Dedifferentiated amniotic fluid mesenchymal stem cell (primary cell): ENCODE data around the gene NDOR1.

Source experiments
- DNase-seq: peaks from one replicate; pipeline ENCODE4 v3.0.0-alpha.2; 2016; ENCODE audit errors: extremely low spot score

NDOR1 gene

GRCh38 chr9:137205126-137206069, at the start of gene NDOR1, which contains the start of gene TMEM203:
Gene NDOR1, plus strand, starts transcription at chr9:137205700. Its CDS starts 78 bp downstream, at chr9:137205778.
Gene TMEM203, minus strand, starts transcription at chr9:137205648. Its CDS starts 234 bp downstream, at chr9:137205414.
- DNase-seq, result peak; percentile 86

- no peak for DNase-seq
Observed at GRCh38 chr9:137156567-137157375, 48.7 kb upstream of the NDOR1 start.

- no peak for DNase-seq
Observed at GRCh38 chr9:137157618-137158415, 47.7 kb upstream of the NDOR1 start.

- no peak for DNase-seq
Observed at GRCh38 chr9:137158625-137159024, 46.9 kb upstream of the NDOR1 start.

GRCh38 chr9:137159105-137160053, 46.1 kb upstream of the NDOR1 start:
- DNase-seq, result no peak

GRCh38 chr9:137160054-137160425, 45.5 kb upstream of the NDOR1 start:
- no peak for DNase-seq

GRCh38 chr9:137160716-137161557, 44.6 kb upstream of the NDOR1 start:
- DNase-seq, result no peak

- DNase-seq, result no peak
Observed at GRCh38 chr9:137161558-137162486, 43.7 kb upstream of the NDOR1 start.

GRCh38 chr9:137162505-137163364, 42.8 kb upstream of the NDOR1 start:
- DNase-seq, result no peak

GRCh38 chr9:137163365-137163715, 42.2 kb upstream of the NDOR1 start:
- no peak for DNase-seq

- DNase-seq, result no peak
Observed at GRCh38 chr9:137163805-137164204, 41.7 kb upstream of the NDOR1 start.

GRCh38 chr9:137164370-137165249, 40.9 kb upstream of the NDOR1 start:
- no peak for DNase-seq

- DNase-seq, result no peak
Observed at GRCh38 chr9:137165250-137165836, 40.2 kb upstream of the NDOR1 start.

GRCh38 chr9:137166380-137167229, 38.9 kb upstream of the NDOR1 start:
- DNase-seq, result no peak

GRCh38 chr9:137167277-137167746, 38.2 kb upstream of the NDOR1 start:
- DNase-seq, result no peak
